Endothelial cell of umbilical vein (primary cell): ENCODE measurements around the gene LKAAEAR1. TPM values are rescaled to one million over a fixed set of nuclear protein-coding genes. Genes with fewer than 3 reads are reported as not detected.
A peak's percentile ranks its signal among the peaks of the same experiment; 100 is the strongest.

Source experiments
- BruUV-seq: library from RNA; stranded (reverse); fragments of 400-500 nt; replicated peaks from 2 replicates; lab custom pipeline; 2021; lab: Mats Ljungman, UMichigan
- CTCF ChIA-PET: fragments of 300-600, 350-600 bp; sonication (Branson Sonifier 250); formaldehyde crosslinking; loops from one replicate; lab custom pipeline; 2021; ENCODE audit warnings: antibody characterized with exemption, inconsistent platforms; lab: Charles Lee
- POLR2A ChIA-PET: fragments of 300-600, 350-600 bp; sonication (Branson Sonifier 250); formaldehyde crosslinking; loops from one replicate; lab custom pipeline; 2021; ENCODE audit warnings: antibody characterized with exemption, inconsistent platforms; lab: Charles Lee
- DNase-seq: peaks from one replicate; pipeline ENCODE4 v3.0.0-alpha.2; 2011; ENCODE audit warnings: low read depth, low spot score
- FAIRE-seq: peaks from 2 replicates; lab custom pipeline; 2011; peaks lifted over from hg19 to GRCh38; lab: Jason Lieb, UNC
- H2AFZ ChIP-seq: 2 replicates; pipeline ENCODE4 v1.6.0; 2012; ENCODE audit warnings: low read depth, low read length, control low read depth, inconsistent platforms
- H3K27ac ChIP-seq: 2 replicates; pipeline ENCODE4 v1.5.1; 2011; ENCODE audit warnings: low read depth, mild to moderate bottlenecking, control low read depth, low read length, moderate library complexity; ENCODE audit not compliant: insufficient read depth
- H3K27me3 ChIP-seq, 2 experiments: 2 replicates each; pipeline versions ENCODE4 v1.6.0 to v1.6.1; 2011; ENCODE audit warnings: low read length in 2 of 2, mixed read lengths in 1 of 2; ENCODE audit not compliant: control insufficient read depth in 2 of 2, insufficient read depth in 2 of 2
- H3K36me3 ChIP-seq, 2 experiments: 2 replicates in 1 of 2; 3 replicates in 1 of 2; pipeline ENCODE4 v1.5.1; 2011; ENCODE audit warnings: low read length in 2 of 2, mild to moderate bottlenecking in 1 of 2, moderate library complexity in 1 of 2; ENCODE audit not compliant: control insufficient read depth in 2 of 2, insufficient read depth in 2 of 2; ENCODE audit errors: extremely low read depth in 1 of 2
- H3K4me1 ChIP-seq: 3 replicates; pipeline ENCODE4 v1.5.1; 2011; ENCODE audit warnings: mild to moderate bottlenecking, low read length; ENCODE audit not compliant: control insufficient read depth, insufficient read depth; ENCODE audit errors: extremely low read depth
- H3K4me2 ChIP-seq: 2 replicates; pipeline ENCODE4 v1.6.1; 2011; ENCODE audit warnings: low read length, control low read depth, mixed read lengths; ENCODE audit not compliant: insufficient read depth
- H3K4me3 ChIP-seq, 3 experiments: fragments of 200-600 bp in 1 of 3; sonication (generic), shearing (Covaris generic) in 1 of 3; replicated peaks in 1 of 3; 2 replicates each; pipeline ENCODE4 v1.5.1; 2011 to 2016; ENCODE audit warnings: control low read depth in 3 of 3, low read length in 3 of 3, mild to moderate bottlenecking in 2 of 3, inconsistent platforms in 1 of 3, low read depth in 1 of 3, moderate library complexity in 1 of 3; ENCODE audit not compliant: insufficient read depth in 1 of 3
- H3K79me2 ChIP-seq: 2 replicates; pipeline ENCODE4 v1.6.0; 2012; ENCODE audit warnings: low read length, inconsistent platforms; ENCODE audit not compliant: control insufficient read depth, insufficient read depth
- H3K9ac ChIP-seq: replicated peaks from 2 replicates; pipeline ENCODE3; 2011; ENCODE audit warnings: low read length, control low read depth; ENCODE audit not compliant: insufficient read depth; ENCODE audit errors: extremely low read depth
- H3K9me1 ChIP-seq: replicated peaks from 3 replicates; pipeline ENCODE4 v1.6.0; 2011; ENCODE audit warnings: mild to moderate bottlenecking, low read length; ENCODE audit not compliant: control insufficient read depth, insufficient read depth; ENCODE audit errors: extremely low read depth
- H3K9me3 ChIP-seq: replicated peaks from 2 replicates; pipeline ENCODE4 v1.5.1; 2012; ENCODE audit warnings: low read length, inconsistent platforms; ENCODE audit not compliant: control insufficient read depth, insufficient read depth
- H4K20me1 ChIP-seq: replicated peaks from 2 replicates; pipeline ENCODE3; 2011; ENCODE audit warnings: mild to moderate bottlenecking, low read length; ENCODE audit not compliant: control insufficient read depth, insufficient read depth; ENCODE audit errors: extremely low read depth
- CTCF ChIP-seq, 2 donors: IDR thresholded peaks; 1 replicate in 1 of 2; 2 replicates in 1 of 2; pipeline ENCODE4 v1.5.1; 2011; ENCODE audit warnings: low read length in 2 of 2, mild to moderate bottlenecking in 2 of 2, moderate library complexity in 2 of 2, control low read depth in 1 of 2, inconsistent platforms in 1 of 2, low read depth in 1 of 2; ENCODE audit not compliant: insufficient read depth in 1 of 2; ENCODE audit errors: extremely low read depth in 1 of 2
- EZH2 ChIP-seq: IDR thresholded peaks from 2 replicates; pipeline ENCODE4 v1.6.1; 2012; ENCODE audit warnings: borderline replicate concordance, low read depth, mild to moderate bottlenecking, moderate library complexity, low read length, inconsistent platforms; ENCODE audit not compliant: severe bottlenecking
- FOS ChIP-seq: IDR thresholded peaks from 2 replicates; pipeline ENCODE4 v1.6.1; 2011; ENCODE audit warnings: mild to moderate bottlenecking, low read length, moderate library complexity, borderline replicate concordance; ENCODE audit not compliant: insufficient read depth
- JUN ChIP-seq: IDR thresholded peaks from 2 replicates; pipeline ENCODE4 v1.6.1; 2011; ENCODE audit warnings: borderline replicate concordance, low read depth; ENCODE audit not compliant: insufficient read length, insufficient read depth
- MAX ChIP-seq: IDR thresholded peaks from 2 replicates; pipeline ENCODE4 v1.6.1; 2011; ENCODE audit not compliant: insufficient read depth, insufficient read length
- MYC ChIP-seq: IDR thresholded peaks from one replicate; pipeline ENCODE4 v1.6.1; 2011; ENCODE audit warnings: mild to moderate bottlenecking, low read depth, low read length
- POLR2AphosphoS5 ChIP-seq: IDR thresholded peaks from 2 replicates; pipeline ENCODE4 v1.6.1; 2012; ENCODE audit warnings: low read depth, mild to moderate bottlenecking, control low read depth, low read length, moderate library complexity; ENCODE audit not compliant: insufficient read depth
- dilution Hi-C: fragments of 300-500 bp; cut with MboI; formaldehyde crosslinking; loops from one replicate; pipeline ENCODE4 v1.15.0; 2019; ENCODE audit warnings: low sequenced_read_pairs; ENCODE audit not compliant: extremely low pct_ligation_motif_present
- intact Hi-C: fragments of 100-400 bp; cut with micrococcal nuclease; formaldehyde crosslinking; loops from one replicate; pipeline ENCODE4 v1.10.0; 2022
- polyA plus RNA-seq, 4 experiments: library from polyadenylated mRNA; depleted of rRNA in 3 of 4; stranded (reverse) in 3 of 4; unstranded in 1 of 4; fragments of >200 nt; gene quantifications; 2 replicates each; pipeline versions ENCODE4 v1.2.1 to v1.2.3, GENCODE V29; 2011 to 2012; ENCODE audit warnings: missing spikeins in 1 of 4
- total RNA-seq: library from RNA; stranded (reverse); gene quantifications from 2 replicates; pipeline ENCODE4 v1.2.3, GENCODE V29; 2021

Gene LKAAEAR1
- total and polyA plus RNA-seq, 2 donors (not counting 3 experiments of a cell fraction or from before 2014, with no cell fraction given), result 0.29 TPM; not detected in 1

GRCh38 chr20:64052326-64052722 lies 31.9 kb downstream of the LKAAEAR1 start:
- Histone ChIP-seq H3K9ac (no peak overlapping the region), H4K20me1 (peaks cover 3% of the 10 kb centered on the region), H3K79me2 (peaks cover 14% of the 10 kb centered on the region), H2AFZ (no peak overlapping the region), H3K9me3 (no peaks in the 10 kb centered on the region), H3K4me3 (no peak overlapping the region), H3K4me1 (peaks cover 77% of the 10 kb centered on the region), H3K4me2 (no peak overlapping the region), H3K36me3 (peaks cover 7 to 8% of the 10 kb centered on the region in 2 experiments), H3K27ac (peak overlapping the region; percentile 26), H3K9me1 (no peaks in the 10 kb centered on the region), H3K27me3 (no peaks in the 10 kb centered on the region)
- POLR2A ChIA-PET, result interaction anchor here (2.4 kb wide), 1 partner anchor 13 kb away, joined by 21 read pairs; no protein-coding TSS in a partner anchor
- no peak for DNase-seq
- no TSS peak for BruUV-seq
- CTCF ChIA-PET, result interaction anchor here (1.0 to 15.2 kb wide), 2 partner anchors 13 to 72 kb away, joined by 4 to 412 read pairs; partner anchors contain the start of gene C20orf204
- TF ChIP-seq JUN (no peak), FOS (no peak), MAX (no peak), MYC (no peak)
- dilution Hi-C loops (no loop called here), intact Hi-C loops (loop anchor here (10.0 kb wide), 1 partner anchor 158 kb away; the partner anchor contains the start of gene DNAJC5)
- FAIRE-seq, result no peak

- Histone ChIP-seq H4K20me1 (peaks cover 3% of the 10 kb centered on the region), H3K27ac (peak overlapping the region; percentile 26), H3K4me2 (no peak overlapping the region), H3K9ac (no peak overlapping the region), H2AFZ (peak overlapping the region; percentile 49), H3K4me3 (no peak overlapping the region), H3K36me3 (peaks cover 9 to 13% of the 10 kb centered on the region in 2 experiments), H3K79me2 (peaks cover 19% of the 10 kb centered on the region), H3K9me1 (no peaks in the 10 kb centered on the region), H3K27me3 (no peaks in the 10 kb centered on the region), H3K4me1 (peaks cover 76% of the 10 kb centered on the region), H3K9me3 (no peaks in the 10 kb centered on the region)
- ChIA-PET POLR2A (no interaction called here), CTCF (interaction anchor here (0.6 to 15.2 kb wide), 4 partner anchors 13 to 72 kb away, joined by 3 to 412 read pairs (median 4); partner anchors contain the start of genes C20orf204 and RGS19)
- BruUV-seq, result no TSS peak
- intact Hi-C loops, result loop anchor here (10.0 kb wide), 1 partner anchor 157 kb away; the partner anchor contains the start of gene DNAJC5
- dilution Hi-C loops, result no loop called here
- no peak for FAIRE-seq
- peak; percentile 31 for DNase-seq
- no peak for TF ChIP-seq CTCF (IDR thresholded peaks at IDR 0.05; ENCODE audit: extremely low read depth in 1 of 2, insufficient read depth in 1 of 2, low read depth in 1 of 2, low read length in 2 of 2)
- no peak for TF ChIP-seq POLR2AphosphoS5
- no peak for TF ChIP-seq EZH2
Observed at GRCh38 chr20:64051561-64052325, 32.5 kb downstream of the LKAAEAR1 start.
